ENCODE data around the gene CD244.

DNA sequence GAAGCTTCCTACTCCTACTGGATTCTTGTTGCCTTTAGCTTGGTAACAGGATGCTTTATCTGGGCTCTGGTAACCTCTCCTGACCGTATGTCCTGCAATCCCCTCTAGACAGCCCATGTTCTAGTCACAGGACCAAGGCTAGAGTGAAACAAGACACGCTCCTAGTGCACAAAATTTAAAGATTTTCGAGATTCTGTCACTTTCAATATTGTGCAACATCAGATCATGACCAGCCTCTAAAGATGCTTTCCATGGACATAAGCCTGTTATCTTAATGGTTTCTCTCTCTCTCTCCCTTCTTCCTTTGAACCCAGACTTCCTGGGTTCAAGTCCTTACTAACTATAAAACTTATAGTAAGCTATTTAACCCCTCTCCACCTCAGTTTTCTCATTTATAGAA is 68.3 kb downstream of the CD244 start:
- TF ChIP-seq, protein P1, sequence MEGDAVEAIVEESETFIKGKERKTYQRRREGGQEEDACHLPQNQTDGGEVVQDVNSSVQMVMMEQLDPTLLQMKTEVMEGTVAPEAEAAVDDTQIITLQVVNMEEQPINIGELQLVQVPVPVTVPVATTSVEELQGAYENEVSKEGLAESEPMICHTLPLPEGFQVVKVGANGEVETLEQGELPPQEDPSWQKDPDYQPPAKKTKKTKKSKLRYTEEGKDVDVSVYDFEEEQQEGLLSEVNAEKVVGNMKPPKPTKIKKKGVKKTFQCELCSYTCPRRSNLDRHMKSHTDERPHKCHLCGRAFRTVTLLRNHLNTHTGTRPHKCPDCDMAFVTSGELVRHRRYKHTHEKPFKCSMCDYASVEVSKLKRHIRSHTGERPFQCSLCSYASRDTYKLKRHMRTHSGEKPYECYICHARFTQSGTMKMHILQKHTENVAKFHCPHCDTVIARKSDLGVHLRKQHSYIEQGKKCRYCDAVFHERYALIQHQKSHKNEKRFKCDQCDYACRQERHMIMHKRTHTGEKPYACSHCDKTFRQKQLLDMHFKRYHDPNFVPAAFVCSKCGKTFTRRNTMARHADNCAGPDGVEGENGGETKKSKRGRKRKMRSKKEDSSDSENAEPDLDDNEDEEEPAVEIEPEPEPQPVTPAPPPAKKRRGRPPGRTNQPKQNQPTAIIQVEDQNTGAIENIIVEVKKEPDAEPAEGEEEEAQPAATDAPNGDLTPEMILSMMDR (conservative IDR thresholded peaks at IDR 0.05; ENCODE audit: low read length), result no peak
- TF ChIP-seq EZH2phosphoT487 (IDR thresholded peaks at IDR 0.05; ENCODE audit: borderline replicate concordance, low read depth, low read length), result no peak
